ENCODE results near the gene CXCL3. TPM values are rescaled to one million over a fixed set of nuclear protein-coding genes. Genes with fewer than 3 reads are reported as not detected.
A peak's percentile ranks its signal among the peaks of the same experiment; 100 is the strongest.

The CXCL3 gene
- total RNA-seq, 2 donors from 2014 or later, result 2.9 TPM

DNA sequence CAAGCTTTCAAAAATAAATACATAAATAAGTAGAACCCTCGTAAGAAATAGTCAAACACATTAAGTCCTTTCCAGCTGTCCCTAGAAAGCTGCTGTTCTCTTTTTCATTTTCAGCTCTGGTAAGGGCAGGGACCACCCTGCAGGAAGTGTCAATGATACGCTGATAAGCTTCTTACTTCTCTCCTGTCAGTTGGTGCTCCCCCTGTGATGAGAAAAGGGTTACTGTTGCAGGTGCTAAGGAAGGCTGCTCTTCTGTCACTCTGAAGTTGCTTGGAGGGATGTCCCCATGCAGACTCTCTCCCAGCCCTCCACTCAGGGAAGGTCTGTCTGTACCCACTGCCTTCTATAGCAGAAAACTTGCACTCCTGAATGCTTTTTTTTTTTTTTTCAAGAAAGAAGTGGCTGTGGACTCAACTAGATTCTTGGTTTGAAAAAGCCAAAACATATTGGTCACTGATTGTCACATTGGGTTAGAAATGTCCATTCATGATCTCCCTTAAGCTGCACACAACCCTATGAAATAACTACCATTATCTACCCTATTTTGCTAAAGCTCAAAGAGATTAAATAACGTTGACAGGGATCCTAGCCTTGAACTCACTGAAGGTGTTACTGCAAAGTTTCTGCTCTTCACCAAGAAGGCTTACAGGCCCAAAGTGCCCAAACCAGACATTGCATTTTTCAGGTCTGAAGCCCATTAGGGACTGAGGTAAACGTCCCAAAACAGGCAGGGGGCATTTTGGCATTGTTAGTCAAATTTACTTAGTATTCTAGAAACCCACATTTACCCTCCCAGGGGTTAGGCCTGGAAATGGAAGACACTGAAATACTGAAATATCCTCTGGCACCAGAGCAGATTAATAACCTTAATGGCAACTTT is 1.2 kb downstream of the CXCL3 start:
- no peaks in the 10 kb centered on the region for H3K9me3 ChIP-seq (ENCODE audit: control insufficient read depth, low read length)
- no peak overlapping the region for H3K9ac ChIP-seq (ENCODE audit: extremely low read depth, low read length, poor library complexity, severe bottlenecking)
- H3K4me1 ChIP-seq (ENCODE audit: control insufficient read depth, insufficient read depth, low read length), result peaks cover 6% of the 10 kb centered on the region
- no peaks in the 10 kb centered on the region for H3K36me3 Mint-ChIP-seq (ENCODE audit: low read depth)
- H3K4me3 Mint-ChIP-seq, result peak overlapping the region; percentile 71
- H3K9me3 Mint-ChIP-seq, result no peaks in the 10 kb centered on the region
- peak overlapping the region; percentile 75 for H3K4me3 ChIP-seq (ENCODE audit: low read length)
- H3K27me3 Mint-ChIP-seq (ENCODE audit: insufficient read depth), result peaks cover 27% of the 10 kb centered on the region
- peaks cover 23% of the 10 kb centered on the region for H3K4me1 Mint-ChIP-seq
- DNase-seq, result peak; percentile 52
- WGBS, 2 experiments (ENCODE audit: insufficient coverage in 1 of 2, insufficient read length in 1 of 2), result 33 to 39% methylated on average over 4 of the region's 4 CpGs
- no peak overlapping the region for H3K27ac ChIP-seq (ENCODE audit: low read depth, low read length)
- H3K27me3 ChIP-seq (ENCODE audit: control insufficient read depth, insufficient read depth, low read length, poor library complexity, severe bottlenecking), result peaks cover 22% of the 10 kb centered on the region
- H3K27ac Mint-ChIP-seq, result no peak overlapping the region
- H3K36me3 ChIP-seq (ENCODE audit: control insufficient read depth, insufficient read depth, low read length), result no peaks in the 10 kb centered on the region
- TF ChIP-seq, protein P1, sequence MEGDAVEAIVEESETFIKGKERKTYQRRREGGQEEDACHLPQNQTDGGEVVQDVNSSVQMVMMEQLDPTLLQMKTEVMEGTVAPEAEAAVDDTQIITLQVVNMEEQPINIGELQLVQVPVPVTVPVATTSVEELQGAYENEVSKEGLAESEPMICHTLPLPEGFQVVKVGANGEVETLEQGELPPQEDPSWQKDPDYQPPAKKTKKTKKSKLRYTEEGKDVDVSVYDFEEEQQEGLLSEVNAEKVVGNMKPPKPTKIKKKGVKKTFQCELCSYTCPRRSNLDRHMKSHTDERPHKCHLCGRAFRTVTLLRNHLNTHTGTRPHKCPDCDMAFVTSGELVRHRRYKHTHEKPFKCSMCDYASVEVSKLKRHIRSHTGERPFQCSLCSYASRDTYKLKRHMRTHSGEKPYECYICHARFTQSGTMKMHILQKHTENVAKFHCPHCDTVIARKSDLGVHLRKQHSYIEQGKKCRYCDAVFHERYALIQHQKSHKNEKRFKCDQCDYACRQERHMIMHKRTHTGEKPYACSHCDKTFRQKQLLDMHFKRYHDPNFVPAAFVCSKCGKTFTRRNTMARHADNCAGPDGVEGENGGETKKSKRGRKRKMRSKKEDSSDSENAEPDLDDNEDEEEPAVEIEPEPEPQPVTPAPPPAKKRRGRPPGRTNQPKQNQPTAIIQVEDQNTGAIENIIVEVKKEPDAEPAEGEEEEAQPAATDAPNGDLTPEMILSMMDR (conservative IDR thresholded peaks at IDR 0.05), result peak; percentile 44

DNA sequence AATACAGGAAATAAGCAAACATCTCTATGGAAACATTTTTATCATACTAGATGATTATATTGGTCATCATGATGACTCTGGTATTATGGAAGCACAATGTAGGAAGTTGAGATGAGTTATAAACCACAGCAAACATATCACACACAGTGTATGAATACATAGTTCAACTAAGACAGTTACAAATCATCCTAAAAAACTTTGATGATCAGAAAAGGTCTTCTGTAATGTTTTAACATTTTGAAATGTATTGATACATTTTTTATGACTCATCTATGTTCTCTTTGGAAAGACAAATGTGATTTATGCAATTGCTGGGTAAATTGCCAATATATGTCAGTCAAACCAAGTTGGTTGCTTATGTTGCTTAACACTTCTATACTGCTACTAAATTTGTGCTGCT is 4.8 kb downstream of the CXCL3 start:
- H3K4me3 ChIP-seq (ENCODE audit: low read length), result no peak overlapping the region
- no peaks in the 10 kb centered on the region for H3K36me3 Mint-ChIP-seq (ENCODE audit: low read depth)
- H3K4me1 ChIP-seq (ENCODE audit: control insufficient read depth, insufficient read depth, low read length), result peaks cover 3% of the 10 kb centered on the region
- H3K27ac Mint-ChIP-seq, result no peak overlapping the region
- no peaks in the 10 kb centered on the region for H3K36me3 ChIP-seq (ENCODE audit: control insufficient read depth, insufficient read depth, low read length)
- H3K4me1 Mint-ChIP-seq, result peaks cover 13% of the 10 kb centered on the region
- H3K27me3 ChIP-seq (ENCODE audit: control insufficient read depth, insufficient read depth, low read length, poor library complexity, severe bottlenecking), result peaks cover 8% of the 10 kb centered on the region
- H3K9me3 Mint-ChIP-seq, result no peaks in the 10 kb centered on the region
- H3K27me3 Mint-ChIP-seq (ENCODE audit: insufficient read depth), result peaks cover 13% of the 10 kb centered on the region
- no peak overlapping the region for H3K9ac ChIP-seq (ENCODE audit: extremely low read depth, low read length, poor library complexity, severe bottlenecking)
- TF ChIP-seq, protein P1 (conservative IDR thresholded peaks at IDR 0.05), result no peak
- H3K4me3 Mint-ChIP-seq, result no peak overlapping the region
- H3K9me3 ChIP-seq (ENCODE audit: control insufficient read depth, low read length), result no peaks in the 10 kb centered on the region
- no peak overlapping the region for H3K27ac ChIP-seq (ENCODE audit: low read depth, low read length)
- DNase-seq, result no peak

DNA sequence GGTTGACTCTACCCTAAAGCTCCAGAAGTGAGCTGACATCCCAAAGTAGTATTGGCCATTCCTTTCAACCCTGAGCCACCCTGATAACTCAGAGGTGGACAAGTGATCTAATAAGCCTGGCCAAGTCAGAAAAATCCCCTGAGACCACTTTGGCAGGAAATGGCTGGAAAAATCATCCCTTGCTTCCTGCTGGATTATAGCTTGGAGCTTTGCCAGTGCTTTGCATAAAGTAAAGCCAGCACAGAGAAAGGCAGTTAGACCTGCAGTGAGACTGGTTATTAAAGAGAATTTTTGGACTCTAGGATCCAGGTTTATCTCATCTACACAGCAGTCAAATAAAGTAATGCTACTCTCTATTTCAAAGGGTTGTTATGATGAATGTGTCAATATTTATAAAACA is 6.4 kb downstream of the CXCL3 start:
- no peaks in the 10 kb centered on the region for H3K9me3 Mint-ChIP-seq
- H3K4me3 ChIP-seq (ENCODE audit: low read length), result no peak overlapping the region
- no peaks in the 10 kb centered on the region for H3K36me3 ChIP-seq (ENCODE audit: control insufficient read depth, insufficient read depth, low read length)
- no peaks in the 10 kb centered on the region for H3K9me3 ChIP-seq (ENCODE audit: control insufficient read depth, low read length)
- H3K4me1 ChIP-seq (ENCODE audit: control insufficient read depth, insufficient read depth, low read length), result no peaks in the 10 kb centered on the region
- H3K27me3 ChIP-seq (ENCODE audit: control insufficient read depth, insufficient read depth, low read length, poor library complexity, severe bottlenecking), result no peaks in the 10 kb centered on the region
- H3K4me3 Mint-ChIP-seq, result no peak overlapping the region
- no peaks in the 10 kb centered on the region for H3K36me3 Mint-ChIP-seq (ENCODE audit: low read depth)
- no peak overlapping the region for H3K9ac ChIP-seq (ENCODE audit: extremely low read depth, low read length, poor library complexity, severe bottlenecking)
- no peak for DNase-seq
- peaks cover 3% of the 10 kb centered on the region for H3K27me3 Mint-ChIP-seq (ENCODE audit: insufficient read depth)
- no peak overlapping the region for H3K27ac ChIP-seq (ENCODE audit: low read depth, low read length)
- no peak overlapping the region for H3K27ac Mint-ChIP-seq
- H3K4me1 Mint-ChIP-seq, result peaks cover 2% of the 10 kb centered on the region
- TF ChIP-seq, protein P1 (conservative IDR thresholded peaks at IDR 0.05), result no peak
